Natural killer cell (primary cell): Measurements from ENCODE around the gene ARHGEF11. TPM values are rescaled to one million over a fixed set of nuclear protein-coding genes. Genes with fewer than 3 reads are reported as not detected.

Experiments
- ATAC-seq, 3 donors: fragments of 150-1000 bp in 2 of 3; fragments of 200-7000 bp in 1 of 3; cut with Tn5 transposase; 1 replicate in 1 of 3; 2 replicates in 2 of 3; pipeline ENCODE4 v1.10.0; 2021; ENCODE audit warnings: mild to moderate bottlenecking in 2 of 3, moderate library complexity in 2 of 3
- DNase-seq, 2 donors: peaks; one replicate each; pipeline versions ENCODE4 v3.0.0 to v3.0.0-alpha.2; 2013 to 2021; ENCODE audit warnings: mixed read lengths in 1 of 2
- H3K27ac ChIP-seq: one replicate; pipeline ENCODE4 v1.5.1; 2013; ENCODE audit warnings: mild to moderate bottlenecking, low read length
- H3K27me3 ChIP-seq: one replicate; pipeline ENCODE4 v1.6.1; 2013; ENCODE audit warnings: low read length; ENCODE audit not compliant: control insufficient read depth, insufficient read depth
- H3K36me3 ChIP-seq: one replicate; pipeline ENCODE4 v1.6.1; 2013; ENCODE audit warnings: low read length; ENCODE audit not compliant: control insufficient read depth, insufficient read depth
- H3K4me1 ChIP-seq: one replicate; pipeline ENCODE4 v1.6.1; 2013; ENCODE audit warnings: low read length; ENCODE audit not compliant: control insufficient read depth, insufficient read depth
- H3K4me3 ChIP-seq: one replicate; pipeline ENCODE4 v1.5.1; 2013; ENCODE audit warnings: low read length
- H3K9me3 ChIP-seq: one replicate; pipeline ENCODE4 v1.6.1; 2013; ENCODE audit warnings: low read length; ENCODE audit not compliant: control insufficient read depth, insufficient read depth
- H3K27ac Mint-ChIP-seq, 2 donors: one replicate each; pipeline ENCODE4 v1.8.0; 2022; ENCODE audit warnings: mild to moderate bottlenecking in 2 of 2, mixed read lengths in 2 of 2, moderate library complexity in 1 of 2
- H3K27me3 Mint-ChIP-seq, 2 donors: one replicate each; pipeline ENCODE4 v1.8.0; 2022; ENCODE audit warnings: low read depth in 2 of 2, mixed read lengths in 2 of 2
- H3K36me3 Mint-ChIP-seq: one replicate; pipeline ENCODE4 v1.8.0; 2022; ENCODE audit warnings: mixed read lengths
- H3K4me1 Mint-ChIP-seq, 2 donors: one replicate each; pipeline ENCODE4 v1.8.0; 2022; ENCODE audit warnings: mixed read lengths in 2 of 2
- H3K4me3 Mint-ChIP-seq: one replicate; pipeline ENCODE4 v1.8.0; 2022; ENCODE audit warnings: mild to moderate bottlenecking, moderate library complexity, mixed read lengths
- H3K9me3 Mint-ChIP-seq, 2 donors: one replicate each; pipeline ENCODE4 v1.8.0; 2022; ENCODE audit warnings: mixed read lengths in 2 of 2
- WGBS: methylation state at CpG from one replicate; pipeline ENCODE4 v1.1.7; 2013; ENCODE audit warnings: missing lambda C conversion rate; ENCODE audit not compliant: insufficient coverage; 5-methylcytosine and 5-hydroxymethylcytosine counted together
- intact Hi-C: fragments of 100-400 bp; cut with micrococcal nuclease; formaldehyde crosslinking; loops from one replicate; pipeline ENCODE4 v1.14.2; 2022
- total RNA-seq, 4 donors: library from RNA; stranded (reverse); fragments of 120-200 nt in 1 of 4; gene quantifications; one replicate each; pipeline versions ENCODE4 v1.2.3 to v1.2.4, GENCODE V29; 2013 to 2022
- TF ChIP-seq, protein P1 (sequence below): fragments of 200-600 bp; IDR thresholded peaks from one replicate; pipeline ENCODE4 v1.8.0; 2022; ENCODE audit warnings: antibody characterized with exemption

ARHGEF11 gene
- total RNA-seq, 3 donors from 2014 or later (not counting 1 experiment from before 2014, with no cell fraction given) = 1.7 to 2.8 (median 2.4) TPM

DNA sequence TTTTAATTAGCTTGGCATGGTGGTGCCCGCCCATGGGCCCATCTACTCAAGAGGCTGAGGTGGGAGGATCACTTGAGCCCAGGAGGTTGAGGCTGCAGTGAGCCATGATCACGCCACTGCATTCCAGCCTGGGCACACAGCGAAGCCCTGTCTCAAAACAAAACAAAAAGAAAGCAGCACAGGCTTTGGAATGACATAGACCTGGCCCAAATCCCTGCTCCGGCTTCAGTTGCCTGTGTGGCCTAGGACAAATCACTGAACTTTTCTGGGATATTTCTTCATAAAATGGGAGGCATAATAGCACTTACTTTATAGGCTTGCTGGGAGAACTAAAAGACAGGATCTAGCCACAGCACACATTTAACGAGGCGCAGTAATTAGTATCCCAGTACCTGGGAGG lies 149.6 kb downstream of the ARHGEF11 start:
- DNase-seq = no peak
- peaks cover 5 to 26% of the 10 kb centered on the region in 2 donors for H3K4me1 Mint-ChIP-seq
- H3K27me3 ChIP-seq = peaks cover 29% of the 10 kb centered on the region
- no peak overlapping the region for H3K4me3 Mint-ChIP-seq
- no peak overlapping the region for H3K27ac Mint-ChIP-seq
- intact Hi-C loops = no loop called here
- ATAC-seq = no peak
- peaks cover 20% of the 10 kb centered on the region for H3K4me1 ChIP-seq
- no peaks in the 10 kb centered on the region for H3K36me3 Mint-ChIP-seq
- no peak overlapping the region for H3K4me3 ChIP-seq
- no peaks in the 10 kb centered on the region for H3K9me3 ChIP-seq
- no peak overlapping the region for H3K27ac ChIP-seq
- H3K27me3 Mint-ChIP-seq = peaks cover 11 to 49% of the 10 kb centered on the region in 2 donors
- TF ChIP-seq, protein P1, sequence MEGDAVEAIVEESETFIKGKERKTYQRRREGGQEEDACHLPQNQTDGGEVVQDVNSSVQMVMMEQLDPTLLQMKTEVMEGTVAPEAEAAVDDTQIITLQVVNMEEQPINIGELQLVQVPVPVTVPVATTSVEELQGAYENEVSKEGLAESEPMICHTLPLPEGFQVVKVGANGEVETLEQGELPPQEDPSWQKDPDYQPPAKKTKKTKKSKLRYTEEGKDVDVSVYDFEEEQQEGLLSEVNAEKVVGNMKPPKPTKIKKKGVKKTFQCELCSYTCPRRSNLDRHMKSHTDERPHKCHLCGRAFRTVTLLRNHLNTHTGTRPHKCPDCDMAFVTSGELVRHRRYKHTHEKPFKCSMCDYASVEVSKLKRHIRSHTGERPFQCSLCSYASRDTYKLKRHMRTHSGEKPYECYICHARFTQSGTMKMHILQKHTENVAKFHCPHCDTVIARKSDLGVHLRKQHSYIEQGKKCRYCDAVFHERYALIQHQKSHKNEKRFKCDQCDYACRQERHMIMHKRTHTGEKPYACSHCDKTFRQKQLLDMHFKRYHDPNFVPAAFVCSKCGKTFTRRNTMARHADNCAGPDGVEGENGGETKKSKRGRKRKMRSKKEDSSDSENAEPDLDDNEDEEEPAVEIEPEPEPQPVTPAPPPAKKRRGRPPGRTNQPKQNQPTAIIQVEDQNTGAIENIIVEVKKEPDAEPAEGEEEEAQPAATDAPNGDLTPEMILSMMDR = no peak
- no peaks in the 10 kb centered on the region for H3K36me3 ChIP-seq
- 91% methylated on average over 6 of the region's 6 CpGs for WGBS
- no peaks in the 10 kb centered on the region for H3K9me3 Mint-ChIP-seq

DNA sequence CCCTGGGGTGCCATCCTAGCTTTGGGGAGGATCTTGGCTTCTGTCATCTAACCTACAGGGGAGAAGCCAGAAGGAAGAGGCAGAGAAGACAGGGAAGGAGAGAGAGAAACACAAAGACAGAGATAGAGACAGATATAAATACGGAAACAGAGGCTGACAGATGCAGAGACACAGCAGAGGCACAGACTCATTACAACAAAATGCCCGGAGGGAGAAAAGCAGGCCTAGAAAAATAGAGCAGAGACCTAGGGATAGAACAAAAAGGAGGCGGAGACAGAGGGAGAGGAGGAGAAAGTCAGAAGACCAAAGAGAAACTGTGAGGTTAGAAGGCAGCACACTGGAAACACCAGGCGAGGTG lies 150.1 kb downstream of the ARHGEF11 start:
- H3K4me3 ChIP-seq = no peak overlapping the region
- no peaks in the 10 kb centered on the region for H3K36me3 ChIP-seq
- H3K4me1 Mint-ChIP-seq = peaks cover 5 to 27% of the 10 kb centered on the region in 2 donors
- TF ChIP-seq, protein P1 = no peak
- no peak overlapping the region for H3K27ac ChIP-seq
- no peaks in the 10 kb centered on the region for H3K9me3 Mint-ChIP-seq
- H3K36me3 Mint-ChIP-seq = no peaks in the 10 kb centered on the region
- no peak overlapping the region for H3K4me3 Mint-ChIP-seq
- no peak for DNase-seq
- 88% methylated on average over 4 of the region's 4 CpGs for WGBS
- H3K27me3 Mint-ChIP-seq = peaks cover 13 to 50% of the 10 kb centered on the region in 2 donors
- H3K27me3 ChIP-seq = peaks cover 29% of the 10 kb centered on the region
- intact Hi-C loops = no loop called here
- H3K27ac Mint-ChIP-seq = no peak overlapping the region
- peaks cover 20% of the 10 kb centered on the region for H3K4me1 ChIP-seq
- ATAC-seq = no peak
- no peaks in the 10 kb centered on the region for H3K9me3 ChIP-seq

DNA sequence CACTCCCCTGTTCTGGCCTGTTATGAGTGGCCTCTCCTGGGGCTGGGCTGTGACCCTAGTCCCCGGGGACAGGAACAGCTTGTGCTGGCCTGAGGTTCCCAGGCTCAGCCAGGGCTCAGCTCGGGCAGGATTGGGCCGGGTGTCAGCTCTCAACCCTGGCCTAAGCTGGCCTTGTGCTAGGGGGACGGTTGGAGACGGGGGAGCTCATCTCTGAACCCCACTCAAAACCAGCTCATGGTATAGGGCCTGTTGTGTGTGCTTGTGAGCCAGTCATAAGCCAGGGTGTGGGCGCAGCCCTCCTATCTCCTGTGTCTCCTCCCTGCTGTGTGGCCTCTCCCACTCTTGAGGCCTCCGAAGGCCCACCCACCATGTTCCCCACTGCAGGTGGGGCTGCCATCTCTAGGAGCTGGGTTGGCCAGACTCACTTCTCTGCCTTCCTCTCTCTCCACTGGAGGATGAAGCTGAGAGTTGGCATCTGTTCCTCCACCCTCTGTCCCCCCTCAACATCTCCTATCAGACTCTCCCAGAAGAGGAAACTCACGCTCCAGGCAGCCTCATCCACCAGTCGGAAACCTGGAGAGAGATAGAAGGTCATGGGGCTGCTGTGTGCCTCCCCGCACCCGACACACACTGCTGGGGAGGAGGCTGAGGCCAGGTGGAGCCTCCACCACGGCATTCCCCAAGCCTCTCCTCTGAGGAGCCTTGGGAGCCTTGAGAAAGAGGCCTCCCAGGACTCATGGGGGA lies 150.7 kb downstream of the ARHGEF11 start:
- Mint-ChIP-seq H3K4me3 (no peak overlapping the region), H3K9me3 (no peaks in the 10 kb centered on the region), H3K4me1 (peaks cover 11 to 32% of the 10 kb centered on the region in 2 donors), H3K36me3 (no peaks in the 10 kb centered on the region), H3K27me3 (peaks cover 18 to 54% of the 10 kb centered on the region in 2 donors), H3K27ac (no peak overlapping the region)
- ATAC-seq (no peak), DNase-seq (no peak)
- intact Hi-C loops = no loop called here
- peaks cover 20% of the 10 kb centered on the region for H3K4me1 ChIP-seq
- H3K36me3 ChIP-seq = no peaks in the 10 kb centered on the region
- H3K27me3 ChIP-seq = peaks cover 29% of the 10 kb centered on the region
- no peak overlapping the region for H3K4me3 ChIP-seq
- H3K9me3 ChIP-seq = no peaks in the 10 kb centered on the region
- TF ChIP-seq, protein P1 = no peak
- 57% methylated on average over 12 of the region's 12 CpGs for WGBS
- H3K27ac ChIP-seq = no peak overlapping the region

DNA sequence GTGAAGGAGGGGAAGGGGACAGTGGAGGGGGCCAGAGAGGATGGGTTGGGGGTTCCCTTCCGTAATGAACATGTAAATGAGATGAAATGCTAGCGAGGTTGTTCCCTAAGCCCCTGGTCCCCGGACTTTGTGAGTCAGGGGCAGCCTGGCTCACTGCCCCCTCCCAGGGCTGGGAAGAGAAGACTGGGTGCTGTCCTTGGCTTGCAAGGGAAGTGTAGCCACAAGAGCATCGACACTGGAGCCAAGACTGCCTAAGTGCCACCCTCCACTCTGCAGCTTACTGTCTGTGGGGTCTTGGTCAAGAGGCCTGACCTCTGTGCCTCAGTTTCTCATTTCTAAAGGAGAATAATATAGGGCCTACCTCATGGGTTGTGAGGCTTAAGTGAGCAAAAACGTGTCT lies 151.5 kb downstream of the ARHGEF11 start:
- intact Hi-C loops = no loop called here
- Histone ChIP-seq H3K36me3 (no peaks in the 10 kb centered on the region), H3K4me3 (no peak overlapping the region), H3K27me3 (peaks cover 29% of the 10 kb centered on the region), H3K27ac (no peak overlapping the region), H3K9me3 (no peaks in the 10 kb centered on the region), H3K4me1 (peaks cover 20% of the 10 kb centered on the region)
- no peak for DNase-seq
- no peaks in the 10 kb centered on the region for H3K36me3 Mint-ChIP-seq
- peaks cover 12 to 33% of the 10 kb centered on the region in 2 donors for H3K4me1 Mint-ChIP-seq
- no peak for ATAC-seq
- H3K4me3 Mint-ChIP-seq = no peak overlapping the region
- no peak overlapping the region for H3K27ac Mint-ChIP-seq
- TF ChIP-seq, protein P1 = no peak
- peaks cover 23 to 54% of the 10 kb centered on the region in 2 donors for H3K27me3 Mint-ChIP-seq
- 36% methylated on average over 5 of the region's 5 CpGs for WGBS
- H3K9me3 Mint-ChIP-seq = no peaks in the 10 kb centered on the region
